ENCODE data around the gene CFAP119. TPM values are rescaled to one million over a fixed set of nuclear protein-coding genes. Genes with fewer than 3 reads are reported as not detected.

Gene CFAP119
- total and polyA plus RNA-seq, 10 of the 15 experiments (the other 5 are each of a cell fraction or from before 2014, with no cell fraction given), result 2.2 to 9.4 (median 4.3) TPM

- peaks cover 2% of the 10 kb centered on the region; the same call in 1 of the 2 replicates for H3K79me2 ChIP-seq (ENCODE audit: control insufficient read depth, insufficient read depth, low read length)
- ChIA-PET RAD21 (ENCODE audit: unreplicated experiment) (no interaction called here), CTCF (interaction anchor here (0.6 kb wide), 1 partner anchor 69 kb away, joined by 3 read pairs; no protein-coding TSS in a partner anchor), SMC1A (ENCODE audit: uncharacterized antibody, unreplicated experiment) (no interaction called here), POLR2A (interaction anchor here (0.9 kb wide), 1 partner anchor 34 kb away, joined by 3 read pairs; no protein-coding TSS in a partner anchor)
- no peaks in the 10 kb centered on the region for H3K9me3 ChIP-seq (replicated peaks; ENCODE audit: control insufficient read depth, insufficient read depth, low read length)
- no peak overlapping the region for H3K27ac ChIP-seq (ENCODE audit: control insufficient read depth, insufficient read depth)
- no peak overlapping the region for H2AFZ ChIP-seq (ENCODE audit: control insufficient read depth, low read depth, low read length)
- ATAC-seq (no peak), DNase-seq (ENCODE audit: low read depth, low spot score) (no peak), FAIRE-seq (no peak)
- H3K9ac ChIP-seq (ENCODE audit: control insufficient read depth, insufficient read depth, low read length), result no peak overlapping the region
- H3K4me1 ChIP-seq (ENCODE audit: control insufficient read depth, insufficient read depth, low read length), result no peaks in the 10 kb centered on the region
- H3K27me3 ChIP-seq (replicated peaks in 1 of 2; ENCODE audit: control insufficient read depth in 2 of 2, insufficient read depth in 2 of 2, low read length in 1 of 2), result no peaks in the 10 kb centered on the region
- in situ Hi-C loops (cut with MboI) (no loop called here), intact Hi-C loops (cut with micrococcal nuclease; ENCODE audit: unreplicated experiment) (no loop called here)
- TF ChIP-seq NRF1 (conservative IDR thresholded peaks at IDR 0.05; ENCODE audit: low read depth, low read length) (no peak), TARDBP (IDR thresholded peaks at IDR 0.05; ENCODE audit: borderline replicate concordance) (no peak), GABPA (IDR thresholded peaks at IDR 0.05; ENCODE audit: low read depth) (no peak), HDAC6 (IDR thresholded peaks at IDR 0.05; ENCODE audit: unreplicated experiment) (no peak), SMAD5 (IDR thresholded peaks at IDR 0.05; ENCODE audit: low read depth) (no peak), NR2C2 (IDR thresholded peaks at IDR 0.05; ENCODE audit: borderline replicate concordance, control insufficient read depth, insufficient read length, low read depth) (no peak), RFX5 (IDR thresholded peaks at IDR 0.05; ENCODE audit: low read depth, low read length) (no peak), DPF2 (IDR thresholded peaks at IDR 0.05) (no peak), CBFB (IDR thresholded peaks at IDR 0.05; ENCODE audit: low read depth) (no peak), MYB (IDR thresholded peaks at IDR 0.05; ENCODE audit: borderline replicate concordance, low read depth, low read length) (no peak), CREM (IDR thresholded peaks at IDR 0.05; ENCODE audit: low read depth) (no peak), TCF12 (IDR thresholded peaks at IDR 0.05; ENCODE audit: low read depth, low read length) (no peak), SMARCA5 (IDR thresholded peaks at IDR 0.05) (no peak), ZNF592 (IDR thresholded peaks at IDR 0.05) (no peak), NFYA (IDR thresholded peaks at IDR 0.05; ENCODE audit: borderline replicate concordance, low read depth, low read length) (no peak)
- TF ChIP-seq, protein P1, sequence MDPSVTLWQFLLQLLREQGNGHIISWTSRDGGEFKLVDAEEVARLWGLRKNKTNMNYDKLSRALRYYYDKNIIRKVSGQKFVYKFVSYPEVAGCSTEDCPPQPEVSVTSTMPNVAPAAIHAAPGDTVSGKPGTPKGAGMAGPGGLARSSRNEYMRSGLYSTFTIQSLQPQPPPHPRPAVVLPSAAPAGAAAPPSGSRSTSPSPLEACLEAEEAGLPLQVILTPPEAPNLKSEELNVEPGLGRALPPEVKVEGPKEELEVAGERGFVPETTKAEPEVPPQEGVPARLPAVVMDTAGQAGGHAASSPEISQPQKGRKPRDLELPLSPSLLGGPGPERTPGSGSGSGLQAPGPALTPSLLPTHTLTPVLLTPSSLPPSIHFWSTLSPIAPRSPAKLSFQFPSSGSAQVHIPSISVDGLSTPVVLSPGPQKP (IDR thresholded peaks at IDR 0.05; ENCODE audit: low read depth, low read length), result no peak
- TF ChIP-seq, protein P2, sequence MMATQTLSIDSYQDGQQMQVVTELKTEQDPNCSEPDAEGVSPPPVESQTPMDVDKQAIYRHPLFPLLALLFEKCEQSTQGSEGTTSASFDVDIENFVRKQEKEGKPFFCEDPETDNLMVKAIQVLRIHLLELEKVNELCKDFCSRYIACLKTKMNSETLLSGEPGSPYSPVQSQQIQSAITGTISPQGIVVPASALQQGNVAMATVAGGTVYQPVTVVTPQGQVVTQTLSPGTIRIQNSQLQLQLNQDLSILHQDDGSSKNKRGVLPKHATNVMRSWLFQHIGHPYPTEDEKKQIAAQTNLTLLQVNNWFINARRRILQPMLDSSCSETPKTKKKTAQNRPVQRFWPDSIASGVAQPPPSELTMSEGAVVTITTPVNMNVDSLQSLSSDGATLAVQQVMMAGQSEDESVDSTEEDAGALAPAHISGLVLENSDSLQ (IDR thresholded peaks at IDR 0.05), result no peak
- H3K4me2 ChIP-seq (ENCODE audit: control insufficient read depth, insufficient read depth), result no peak overlapping the region
- no peak overlapping the region for H3K4me3 ChIP-seq
- WGBS (ENCODE audit: insufficient coverage, insufficient replicate concordance, low lambda C conversion rate, missing lambda C conversion rate), result 51% methylated on average over 3 of the region's 3 CpGs
- H3K36me3 ChIP-seq (ENCODE audit: control insufficient read depth in 2 of 2, insufficient read depth in 2 of 2, low read length in 1 of 2), result no peaks in the 10 kb centered on the region
- no peaks in the 10 kb centered on the region for H4K20me1 ChIP-seq (ENCODE audit: control insufficient read depth, insufficient read depth)
- BruUV-seq (replicated peaks), result no TSS peak
Observed at GRCh38 chr16:30780021-30780420, 18.2 kb upstream of the CFAP119 start.

Measured in GM12878 (cell line).